ENCODE data around the gene RHBDL3. TPM values are rescaled to one million over a fixed set of nuclear protein-coding genes. Genes with fewer than 3 reads are reported as not detected.

The RHBDL3 gene
- total RNA-seq, 1 experiment from 2014 or later: 0.24 TPM

GRCh38 chr17:32342603-32343325 lies 77.1 kb downstream of the RHBDL3 start:
- H3K36me3 Mint-ChIP-seq (ENCODE audit: insufficient read depth, unreplicated experiment): peaks cover 31% of the 10 kb centered on the region
- no peaks in the 10 kb centered on the region for H3K27me3 Mint-ChIP-seq (ENCODE audit: unreplicated experiment)
- no TSS peak for BruUV-seq (replicated peaks)
- H3K9me3 Mint-ChIP-seq (ENCODE audit: low read depth, unreplicated experiment): no peaks in the 10 kb centered on the region
- TF ChIP-seq, protein P1, sequence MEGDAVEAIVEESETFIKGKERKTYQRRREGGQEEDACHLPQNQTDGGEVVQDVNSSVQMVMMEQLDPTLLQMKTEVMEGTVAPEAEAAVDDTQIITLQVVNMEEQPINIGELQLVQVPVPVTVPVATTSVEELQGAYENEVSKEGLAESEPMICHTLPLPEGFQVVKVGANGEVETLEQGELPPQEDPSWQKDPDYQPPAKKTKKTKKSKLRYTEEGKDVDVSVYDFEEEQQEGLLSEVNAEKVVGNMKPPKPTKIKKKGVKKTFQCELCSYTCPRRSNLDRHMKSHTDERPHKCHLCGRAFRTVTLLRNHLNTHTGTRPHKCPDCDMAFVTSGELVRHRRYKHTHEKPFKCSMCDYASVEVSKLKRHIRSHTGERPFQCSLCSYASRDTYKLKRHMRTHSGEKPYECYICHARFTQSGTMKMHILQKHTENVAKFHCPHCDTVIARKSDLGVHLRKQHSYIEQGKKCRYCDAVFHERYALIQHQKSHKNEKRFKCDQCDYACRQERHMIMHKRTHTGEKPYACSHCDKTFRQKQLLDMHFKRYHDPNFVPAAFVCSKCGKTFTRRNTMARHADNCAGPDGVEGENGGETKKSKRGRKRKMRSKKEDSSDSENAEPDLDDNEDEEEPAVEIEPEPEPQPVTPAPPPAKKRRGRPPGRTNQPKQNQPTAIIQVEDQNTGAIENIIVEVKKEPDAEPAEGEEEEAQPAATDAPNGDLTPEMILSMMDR (IDR thresholded peaks at IDR 0.05; ENCODE audit: unreplicated experiment): no peak
- CTCF ChIA-PET: no interaction called here
- intact Hi-C loops (cut with micrococcal nuclease; ENCODE audit: unreplicated experiment): no loop called here
- peak overlapping the region; percentile 95 for H3K4me3 Mint-ChIP-seq (ENCODE audit: low read depth, unreplicated experiment)
- peak overlapping the region; percentile 89 for H3K27ac Mint-ChIP-seq (ENCODE audit: unreplicated experiment)
- peaks cover 32% of the 10 kb centered on the region for H3K4me1 Mint-ChIP-seq (ENCODE audit: low read depth, unreplicated experiment)
- DNase-seq: no peak

DNA sequence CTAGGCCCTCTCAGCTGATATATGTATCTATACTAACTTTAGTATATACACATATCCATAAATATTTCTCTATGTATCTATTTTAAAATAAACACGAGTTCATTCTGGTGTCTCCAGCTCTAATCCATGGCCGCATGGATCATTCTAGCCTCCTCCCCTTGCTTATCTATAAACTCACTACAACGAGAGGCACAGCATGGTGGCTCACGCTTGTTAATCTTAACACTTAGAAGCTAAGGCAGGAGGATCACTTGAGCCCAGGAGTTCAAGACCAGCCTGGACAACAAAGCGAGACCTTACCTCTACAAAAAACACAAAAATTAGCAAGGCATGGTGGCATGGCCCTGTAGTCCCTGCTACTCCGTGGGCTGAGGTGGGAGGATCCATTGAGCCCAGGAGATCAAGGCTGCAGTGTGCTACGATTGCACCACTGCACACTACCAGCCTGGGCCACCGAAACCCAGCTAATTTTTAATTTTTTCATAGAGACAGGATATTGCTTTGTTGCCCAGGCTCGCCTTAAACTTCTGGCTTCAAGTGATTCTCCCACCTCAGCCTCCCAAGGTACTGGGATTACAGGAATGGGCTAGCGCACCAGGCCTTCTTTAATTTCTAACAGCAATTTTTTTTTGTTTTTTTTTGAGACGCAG lies 80.4 kb downstream of the RHBDL3 start:
- intact Hi-C loops (cut with micrococcal nuclease; ENCODE audit: unreplicated experiment): no loop called here
- no TSS peak for BruUV-seq (replicated peaks)
- no peak overlapping the region for H3K4me3 Mint-ChIP-seq (ENCODE audit: low read depth, unreplicated experiment)
- no peaks in the 10 kb centered on the region for H3K27me3 Mint-ChIP-seq (ENCODE audit: unreplicated experiment)
- peaks cover 26% of the 10 kb centered on the region for H3K4me1 Mint-ChIP-seq (ENCODE audit: low read depth, unreplicated experiment)
- no peak overlapping the region for H3K27ac Mint-ChIP-seq (ENCODE audit: unreplicated experiment)
- no peaks in the 10 kb centered on the region for H3K9me3 Mint-ChIP-seq (ENCODE audit: low read depth, unreplicated experiment)
- CTCF ChIA-PET: no interaction called here
- TF ChIP-seq, protein P1 (IDR thresholded peaks at IDR 0.05; ENCODE audit: unreplicated experiment): no peak
- peaks cover 39% of the 10 kb centered on the region for H3K36me3 Mint-ChIP-seq (ENCODE audit: insufficient read depth, unreplicated experiment)
- DNase-seq: no peak

GRCh38 chr17:32348483-32348800 lies 82.8 kb downstream of the RHBDL3 start:
- TF ChIP-seq, protein P1 (IDR thresholded peaks at IDR 0.05; ENCODE audit: unreplicated experiment): no peak
- intact Hi-C loops (cut with micrococcal nuclease; ENCODE audit: unreplicated experiment): no loop called here
- H3K4me3 Mint-ChIP-seq (ENCODE audit: low read depth, unreplicated experiment): no peak overlapping the region
- H3K4me1 Mint-ChIP-seq (ENCODE audit: low read depth, unreplicated experiment): peaks cover 4% of the 10 kb centered on the region
- CTCF ChIA-PET: no interaction called here
- peaks cover 37% of the 10 kb centered on the region for H3K36me3 Mint-ChIP-seq (ENCODE audit: insufficient read depth, unreplicated experiment)
- no peaks in the 10 kb centered on the region for H3K27me3 Mint-ChIP-seq (ENCODE audit: unreplicated experiment)
- no peak for DNase-seq
- BruUV-seq (replicated peaks): no TSS peak
- no peak overlapping the region for H3K27ac Mint-ChIP-seq (ENCODE audit: unreplicated experiment)
- H3K9me3 Mint-ChIP-seq (ENCODE audit: low read depth, unreplicated experiment): no peaks in the 10 kb centered on the region

DNA sequence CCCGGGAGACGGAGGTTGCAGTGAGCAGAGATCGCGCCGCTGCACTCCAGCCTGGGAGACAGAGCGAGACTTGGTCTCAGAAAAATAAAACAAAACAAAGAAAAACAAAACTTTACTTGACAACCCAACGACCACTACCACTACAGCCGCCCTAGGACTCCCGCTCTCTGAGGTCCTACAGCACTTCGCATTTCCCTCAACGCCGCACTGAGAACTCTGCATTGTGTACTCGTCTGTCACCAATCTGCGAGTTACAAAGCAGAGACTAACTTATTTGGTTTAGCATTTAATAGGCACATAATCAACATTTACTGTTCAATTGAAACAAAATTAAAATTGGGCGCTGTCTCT lies 83.8 kb downstream of the RHBDL3 start:
- peak overlapping the region; percentile 100 for H3K27ac Mint-ChIP-seq (ENCODE audit: unreplicated experiment)
- peak overlapping the region; percentile 100 for H3K4me3 Mint-ChIP-seq (ENCODE audit: low read depth, unreplicated experiment)
- CTCF ChIA-PET: no interaction called here
- H3K4me1 Mint-ChIP-seq (ENCODE audit: low read depth, unreplicated experiment): peaks cover 9% of the 10 kb centered on the region
- TSS peak; percentile 90 for BruUV-seq (replicated peaks)
- TF ChIP-seq, protein P1 (IDR thresholded peaks at IDR 0.05; ENCODE audit: unreplicated experiment): no peak
- H3K9me3 Mint-ChIP-seq (ENCODE audit: low read depth, unreplicated experiment): no peaks in the 10 kb centered on the region
- peaks cover 45% of the 10 kb centered on the region for H3K36me3 Mint-ChIP-seq (ENCODE audit: insufficient read depth, unreplicated experiment)
- H3K27me3 Mint-ChIP-seq (ENCODE audit: unreplicated experiment): no peaks in the 10 kb centered on the region
- intact Hi-C loops (cut with micrococcal nuclease; ENCODE audit: unreplicated experiment): no loop called here
- no peak for DNase-seq
